ENCODE measurements around the gene CAND2.

Gene CAND2

GRCh38 chr3:12854565-12854964 is 58.1 kb downstream of the CAND2 start:
- no peaks in the 10 kb centered on the region for H3K36me3 ChIP-seq (ENCODE audit: control insufficient read depth, insufficient read depth, low read length)
- H3K27me3 ChIP-seq (ENCODE audit: control insufficient read depth, insufficient read depth, low read length), result peaks cover 4% of the 10 kb centered on the region
- H3K4me1 ChIP-seq (ENCODE audit: control insufficient read depth, insufficient read depth, low read length), result no peaks in the 10 kb centered on the region
- H3K9ac ChIP-seq (ENCODE audit: low read depth, low read length), result no peak overlapping the region
- no peak overlapping the region for H3K4me3 ChIP-seq (ENCODE audit: low read depth, low read length)
- no peaks in the 10 kb centered on the region for H3K9me3 ChIP-seq (ENCODE audit: control insufficient read depth, insufficient read depth, low read length)

GRCh38 chr3:12856626-12857025 is 60.1 kb downstream of the CAND2 start:
- no peaks in the 10 kb centered on the region for H3K9me3 ChIP-seq (ENCODE audit: control insufficient read depth, insufficient read depth, low read length)
- H3K4me3 ChIP-seq (ENCODE audit: low read depth, low read length), result no peak overlapping the region
- H3K4me1 ChIP-seq (ENCODE audit: control insufficient read depth, insufficient read depth, low read length), result no peaks in the 10 kb centered on the region
- peaks cover 4% of the 10 kb centered on the region for H3K27me3 ChIP-seq (ENCODE audit: control insufficient read depth, insufficient read depth, low read length)
- H3K9ac ChIP-seq (ENCODE audit: low read depth, low read length), result no peak overlapping the region
- no peaks in the 10 kb centered on the region for H3K36me3 ChIP-seq (ENCODE audit: control insufficient read depth, insufficient read depth, low read length)

- H3K4me1 ChIP-seq (ENCODE audit: control insufficient read depth, insufficient read depth, low read length), result no peaks in the 10 kb centered on the region
- no peaks in the 10 kb centered on the region for H3K36me3 ChIP-seq (ENCODE audit: control insufficient read depth, insufficient read depth, low read length)
- no peak overlapping the region for H3K9ac ChIP-seq (ENCODE audit: low read depth, low read length)
- H3K9me3 ChIP-seq (ENCODE audit: control insufficient read depth, insufficient read depth, low read length), result no peaks in the 10 kb centered on the region
- H3K27me3 ChIP-seq (ENCODE audit: control insufficient read depth, insufficient read depth, low read length), result peaks cover 2% of the 10 kb centered on the region
- no peak overlapping the region for H3K4me3 ChIP-seq (ENCODE audit: low read depth, low read length)
These were observed 63.4 kb downstream of the CAND2 start for GRCh38 chr3:12859840-12860239.

- Histone ChIP-seq H3K4me1 (ENCODE audit: control insufficient read depth, insufficient read depth, low read length) (no peaks in the 10 kb centered on the region), H3K9ac (ENCODE audit: low read depth, low read length) (no peak overlapping the region), H3K27me3 (ENCODE audit: control insufficient read depth, insufficient read depth, low read length) (no peaks in the 10 kb centered on the region), H3K4me3 (ENCODE audit: low read depth, low read length) (no peak overlapping the region), H3K36me3 (ENCODE audit: control insufficient read depth, insufficient read depth, low read length) (no peaks in the 10 kb centered on the region), H3K9me3 (ENCODE audit: control insufficient read depth, insufficient read depth, low read length) (peaks cover 10% of the 10 kb centered on the region)
These were observed 65.1 kb downstream of the CAND2 start for GRCh38 chr3:12861611-12862010.

GRCh38 chr3:12862387-12862786 is 65.9 kb downstream of the CAND2 start:
- Histone ChIP-seq H3K36me3 (ENCODE audit: control insufficient read depth, insufficient read depth, low read length) (no peaks in the 10 kb centered on the region), H3K9ac (ENCODE audit: low read depth, low read length) (no peak overlapping the region), H3K9me3 (ENCODE audit: control insufficient read depth, insufficient read depth, low read length) (peaks cover 10% of the 10 kb centered on the region), H3K4me3 (ENCODE audit: low read depth, low read length) (no peak overlapping the region), H3K4me1 (ENCODE audit: control insufficient read depth, insufficient read depth, low read length) (no peaks in the 10 kb centered on the region), H3K27me3 (ENCODE audit: control insufficient read depth, insufficient read depth, low read length) (no peaks in the 10 kb centered on the region)

- Histone ChIP-seq H3K9me3 (ENCODE audit: control insufficient read depth, insufficient read depth, low read length) (peaks cover 10% of the 10 kb centered on the region), H3K9ac (ENCODE audit: low read depth, low read length) (no peak overlapping the region), H3K36me3 (ENCODE audit: control insufficient read depth, insufficient read depth, low read length) (no peaks in the 10 kb centered on the region), H3K27me3 (ENCODE audit: control insufficient read depth, insufficient read depth, low read length) (peaks cover 7% of the 10 kb centered on the region), H3K4me3 (ENCODE audit: low read depth, low read length) (no peak overlapping the region), H3K4me1 (ENCODE audit: control insufficient read depth, insufficient read depth, low read length) (no peaks in the 10 kb centered on the region)
These were observed 68.8 kb downstream of the CAND2 start for GRCh38 chr3:12865271-12865670.

GRCh38 chr3:12866836-12867235 is 70.4 kb downstream of the CAND2 start:
- no peaks in the 10 kb centered on the region for H3K4me1 ChIP-seq (ENCODE audit: control insufficient read depth, insufficient read depth, low read length)
- H3K27me3 ChIP-seq (ENCODE audit: control insufficient read depth, insufficient read depth, low read length), result peaks cover 7% of the 10 kb centered on the region
- H3K36me3 ChIP-seq (ENCODE audit: control insufficient read depth, insufficient read depth, low read length), result no peaks in the 10 kb centered on the region
- no peak overlapping the region for H3K4me3 ChIP-seq (ENCODE audit: low read depth, low read length)
- no peak overlapping the region for H3K9ac ChIP-seq (ENCODE audit: low read depth, low read length)
- peaks cover 10% of the 10 kb centered on the region for H3K9me3 ChIP-seq (ENCODE audit: control insufficient read depth, insufficient read depth, low read length)

- no peaks in the 10 kb centered on the region for H3K4me1 ChIP-seq (ENCODE audit: control insufficient read depth, insufficient read depth, low read length)
- peaks cover 9% of the 10 kb centered on the region for H3K27me3 ChIP-seq (ENCODE audit: control insufficient read depth, insufficient read depth, low read length)
- peaks cover 10% of the 10 kb centered on the region for H3K9me3 ChIP-seq (ENCODE audit: control insufficient read depth, insufficient read depth, low read length)
- H3K4me3 ChIP-seq (ENCODE audit: low read depth, low read length), result peak overlapping the region; percentile 74
- no peaks in the 10 kb centered on the region for H3K36me3 ChIP-seq (ENCODE audit: control insufficient read depth, insufficient read depth, low read length)
- peak overlapping the region; percentile 65 for H3K9ac ChIP-seq (ENCODE audit: low read depth, low read length)
These were observed 71.9 kb downstream of the CAND2 start for GRCh38 chr3:12868039-12869034.

GRCh38 chr3:12869035-12869621 is 72.6 kb downstream of the CAND2 start:
- H3K27me3 ChIP-seq (ENCODE audit: control insufficient read depth, insufficient read depth, low read length), result peaks cover 15% of the 10 kb centered on the region
- peak overlapping the region; percentile 65 for H3K9ac ChIP-seq (ENCODE audit: low read depth, low read length)
- H3K4me1 ChIP-seq (ENCODE audit: control insufficient read depth, insufficient read depth, low read length), result no peaks in the 10 kb centered on the region
- peaks cover 10% of the 10 kb centered on the region for H3K9me3 ChIP-seq (ENCODE audit: control insufficient read depth, insufficient read depth, low read length)
- no peaks in the 10 kb centered on the region for H3K36me3 ChIP-seq (ENCODE audit: control insufficient read depth, insufficient read depth, low read length)
- H3K4me3 ChIP-seq (ENCODE audit: low read depth, low read length), result peak overlapping the region; percentile 74

- Histone ChIP-seq H3K9me3 (ENCODE audit: control insufficient read depth, insufficient read depth, low read length) (peaks cover under 1% of the 10 kb centered on the region), H3K4me1 (ENCODE audit: control insufficient read depth, insufficient read depth, low read length) (peaks cover 2% of the 10 kb centered on the region), H3K27me3 (ENCODE audit: control insufficient read depth, insufficient read depth, low read length) (peaks cover 20% of the 10 kb centered on the region), H3K36me3 (ENCODE audit: control insufficient read depth, insufficient read depth, low read length) (no peaks in the 10 kb centered on the region), H3K9ac (ENCODE audit: low read depth, low read length) (no peak overlapping the region), H3K4me3 (ENCODE audit: low read depth, low read length) (no peak overlapping the region)
These were observed 74.5 kb downstream of the CAND2 start for GRCh38 chr3:12870942-12871341.

GRCh38 chr3:12871404-12871983 is 75.0 kb downstream of the CAND2 start:
- Histone ChIP-seq H3K4me3 (ENCODE audit: low read depth, low read length) (no peak overlapping the region), H3K9me3 (ENCODE audit: control insufficient read depth, insufficient read depth, low read length) (no peaks in the 10 kb centered on the region), H3K36me3 (ENCODE audit: control insufficient read depth, insufficient read depth, low read length) (no peaks in the 10 kb centered on the region), H3K9ac (ENCODE audit: low read depth, low read length) (no peak overlapping the region), H3K4me1 (ENCODE audit: control insufficient read depth, insufficient read depth, low read length) (peaks cover 2% of the 10 kb centered on the region), H3K27me3 (ENCODE audit: control insufficient read depth, insufficient read depth, low read length) (peaks cover 20% of the 10 kb centered on the region)
